ENCODE data around the gene CYB5R3.

CYB5R3 gene

GRCh38 chr22:42691440-42691839 is 42.2 kb upstream of the CYB5R3 start:
- Histone ChIP-seq H3K4me3 (replicated peaks; ENCODE audit: insufficient read depth, low read length) (no peak overlapping the region), H3K27ac (replicated peaks) (no peak overlapping the region)
- no peak for DNase-seq (ENCODE audit: low read depth in 1 of 2, low spot score in 1 of 2)

GRCh38 chr22:42688241-42689211 is 39.3 kb upstream of the CYB5R3 start:
- Histone ChIP-seq H3K27me3 (ENCODE audit: insufficient read depth, poor library complexity, severe bottlenecking) (no peaks in the 10 kb centered on the region), H3K4me3 (replicated peaks; ENCODE audit: insufficient read depth, low read length) (no peak overlapping the region), H3K27ac (replicated peaks) (no peak overlapping the region)
- TF ChIP-seq REST (IDR thresholded peaks at IDR 0.05; ENCODE audit: insufficient replicate concordance, low read depth): no peak
- no peak for TF ChIP-seq SPI1 (IDR thresholded peaks at IDR 0.05; ENCODE audit: borderline replicate concordance, low read depth)
- no peak for TF ChIP-seq CTCF (IDR thresholded peaks at IDR 0.05; ENCODE audit: insufficient read depth, low read length)
- no peak for TF ChIP-seq POLR2AphosphoS5 (IDR thresholded peaks at IDR 0.05; ENCODE audit: low read depth)
- DNase-seq (ENCODE audit: low read depth in 1 of 2, low spot score in 1 of 2): no peak

More at GRCh38 chr22:42691440-42691839, 42.2 kb upstream of the CYB5R3 start:
- TF ChIP-seq REST (IDR thresholded peaks at IDR 0.05; ENCODE audit: insufficient replicate concordance, low read depth) (no peak), CTCF (IDR thresholded peaks at IDR 0.05; ENCODE audit: insufficient read depth, low read length) (no peak), SPI1 (IDR thresholded peaks at IDR 0.05; ENCODE audit: borderline replicate concordance, low read depth) (no peak), GABPA (IDR thresholded peaks at IDR 0.05; ENCODE audit: low read depth) (no peak), POLR2AphosphoS5 (IDR thresholded peaks at IDR 0.05; ENCODE audit: low read depth) (no peak)
- H3K27me3 ChIP-seq (ENCODE audit: insufficient read depth, poor library complexity, severe bottlenecking): no peaks in the 10 kb centered on the region

- H3K27ac ChIP-seq (replicated peaks): no peak overlapping the region
- no peak for DNase-seq (ENCODE audit: low read depth in 1 of 2, low spot score in 1 of 2)
- TF ChIP-seq GABPA (IDR thresholded peaks at IDR 0.05; ENCODE audit: low read depth): no peak
- no peak for TF ChIP-seq REST (IDR thresholded peaks at IDR 0.05; ENCODE audit: insufficient replicate concordance, low read depth)
- no peak for TF ChIP-seq POLR2AphosphoS5 (IDR thresholded peaks at IDR 0.05; ENCODE audit: low read depth)
- no peak for TF ChIP-seq SPI1 (IDR thresholded peaks at IDR 0.05; ENCODE audit: borderline replicate concordance, low read depth)
- no peak for TF ChIP-seq CTCF (IDR thresholded peaks at IDR 0.05; ENCODE audit: insufficient read depth, low read length)
- H3K4me3 ChIP-seq (replicated peaks; ENCODE audit: insufficient read depth, low read length): no peak overlapping the region
- H3K27me3 ChIP-seq (ENCODE audit: insufficient read depth, poor library complexity, severe bottlenecking): no peaks in the 10 kb centered on the region
Observed at GRCh38 chr22:42686756-42687491, 37.7 kb upstream of the CYB5R3 start.
